GM19193 (cell line): ENCODE measurements around the gene TRIM15.

Experiments
- POLR2A ChIP-seq: IDR thresholded peaks from 4 replicates; pipeline ENCODE4 v1.6.1; 2011; ENCODE audit not compliant: insufficient read depth, insufficient read length; ENCODE audit errors: extremely low read depth

The TRIM15 gene

GRCh38 chr6:30136570-30137286 is 26.6 kb upstream of the TRIM15 start:
- no peak for TF ChIP-seq POLR2A

- TF ChIP-seq POLR2A, result no peak
Observed at GRCh38 chr6:30142665-30143064, 20.7 kb upstream of the TRIM15 start.

GRCh38 chr6:30143780-30144179 is 19.6 kb upstream of the TRIM15 start:
- TF ChIP-seq POLR2A, result no peak

- no peak for TF ChIP-seq POLR2A
Observed at GRCh38 chr6:30144811-30145210, 18.5 kb upstream of the TRIM15 start.

GRCh38 chr6:30145818-30146217 is 17.5 kb upstream of the TRIM15 start:
- TF ChIP-seq POLR2A, result no peak

GRCh38 chr6:30147096-30147495 is 16.2 kb upstream of the TRIM15 start:
- no peak for TF ChIP-seq POLR2A

GRCh38 chr6:30149234-30149633 is 14.1 kb upstream of the TRIM15 start:
- TF ChIP-seq POLR2A, result no peak

- TF ChIP-seq POLR2A, result no peak
Observed at GRCh38 chr6:30149858-30150550, 13.3 kb upstream of the TRIM15 start.

GRCh38 chr6:30150671-30151395 is 12.5 kb upstream of the TRIM15 start:
- TF ChIP-seq POLR2A, result no peak

GRCh38 chr6:30151580-30151979 is 11.8 kb upstream of the TRIM15 start:
- no peak for TF ChIP-seq POLR2A

- TF ChIP-seq POLR2A, result no peak
Observed at GRCh38 chr6:30152016-30152673, 11.2 kb upstream of the TRIM15 start.

GRCh38 chr6:30152910-30153610 is 10.3 kb upstream of the TRIM15 start:
- TF ChIP-seq POLR2A, result no peak

GRCh38 chr6:30154061-30154460 is 9.3 kb upstream of the TRIM15 start:
- TF ChIP-seq POLR2A, result no peak

- TF ChIP-seq POLR2A, result no peak
Observed at GRCh38 chr6:30154709-30155519, 8.4 kb upstream of the TRIM15 start.
